GM21529 (cell line): ENCODE measurements around the gene ALOX5.
A peak's percentile ranks its signal among the peaks of the same experiment; 100 is the strongest.

Experiments
- ATAC-seq: cut with Tn5 transposase; IDR thresholded peaks from one replicate; pipeline ENCODE4 v1.9.1; 2021; ENCODE audit not compliant: unreplicated experiment

Gene ALOX5

DNA sequence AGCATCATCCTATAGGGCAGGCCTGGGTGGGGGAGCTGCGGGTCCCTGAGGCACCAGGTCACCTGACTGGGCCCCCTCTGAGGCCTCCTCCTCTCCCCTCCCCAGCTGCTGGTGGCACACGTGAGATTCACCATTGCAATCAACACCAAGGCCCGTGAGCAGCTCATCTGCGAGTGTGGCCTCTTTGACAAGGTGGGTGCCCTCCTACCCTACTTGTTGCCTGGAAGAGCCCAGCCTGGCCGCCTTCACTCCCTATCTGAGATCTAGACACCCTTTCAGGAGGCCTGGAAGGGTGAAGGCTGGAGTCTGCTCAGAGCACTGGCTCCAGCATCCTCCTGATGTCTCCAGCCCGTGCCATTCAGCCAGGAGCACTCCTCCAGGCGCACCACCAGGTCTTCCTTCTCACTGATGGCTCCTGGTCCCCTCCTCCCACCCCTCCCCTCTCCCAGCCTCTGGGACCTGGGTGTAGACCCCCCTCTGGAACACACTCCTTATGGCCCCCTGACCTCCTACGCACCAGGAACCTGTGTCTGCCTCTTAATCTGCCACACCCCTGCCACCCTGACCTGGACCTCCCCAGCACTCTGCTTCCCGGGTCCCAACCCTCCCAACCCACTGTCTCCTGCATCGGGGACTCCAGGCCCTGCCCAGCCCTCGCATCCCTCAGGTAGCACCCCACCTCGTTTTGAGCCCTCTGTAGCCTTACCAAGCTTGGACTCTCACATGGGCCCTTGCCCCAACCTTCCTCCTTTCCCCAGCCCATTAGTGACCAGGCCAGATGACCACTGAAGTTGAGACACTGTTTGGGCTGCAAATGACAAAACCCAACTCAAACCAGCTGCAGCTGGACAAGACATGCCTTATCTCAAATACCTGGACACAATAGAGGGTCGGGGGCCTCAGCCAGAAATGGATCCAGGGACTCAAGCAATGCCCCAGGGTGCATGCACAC is 67.5 kb downstream of the ALOX5 start:
- no peak for ATAC-seq

DNA sequence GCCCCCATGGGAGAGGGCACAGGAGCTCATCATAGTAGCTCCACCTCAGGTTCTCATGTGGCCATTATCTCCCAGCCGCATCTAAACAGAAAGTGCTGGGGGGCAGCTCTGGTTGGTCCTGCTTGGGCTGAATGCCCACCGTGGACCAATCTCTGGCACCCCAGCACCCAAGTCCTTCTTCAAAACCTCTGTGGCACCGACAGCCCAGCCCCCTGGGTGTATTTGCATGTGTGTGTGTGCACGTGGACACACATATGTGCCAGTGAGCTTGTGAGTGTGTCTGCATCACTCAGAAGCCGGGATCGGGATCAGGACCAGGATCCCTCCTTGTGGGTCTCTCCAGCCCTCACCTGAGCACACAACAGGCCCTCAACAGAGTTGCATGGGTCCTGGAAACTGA is 68.2 kb downstream of the ALOX5 start:
- ATAC-seq, result no peak

GRCh38 chr10:45442662-45443061 is 68.6 kb downstream of the ALOX5 start:
- no peak for ATAC-seq

GRCh38 chr10:45443101-45444009 is 69.3 kb downstream of the ALOX5 start:
- no peak for ATAC-seq

GRCh38 chr10:45444022-45444421 is 70.0 kb downstream of the ALOX5 start:
- ATAC-seq, result no peak

GRCh38 chr10:45444976-45445898 is 71.2 kb downstream of the ALOX5 start:
- no peak for ATAC-seq

DNA sequence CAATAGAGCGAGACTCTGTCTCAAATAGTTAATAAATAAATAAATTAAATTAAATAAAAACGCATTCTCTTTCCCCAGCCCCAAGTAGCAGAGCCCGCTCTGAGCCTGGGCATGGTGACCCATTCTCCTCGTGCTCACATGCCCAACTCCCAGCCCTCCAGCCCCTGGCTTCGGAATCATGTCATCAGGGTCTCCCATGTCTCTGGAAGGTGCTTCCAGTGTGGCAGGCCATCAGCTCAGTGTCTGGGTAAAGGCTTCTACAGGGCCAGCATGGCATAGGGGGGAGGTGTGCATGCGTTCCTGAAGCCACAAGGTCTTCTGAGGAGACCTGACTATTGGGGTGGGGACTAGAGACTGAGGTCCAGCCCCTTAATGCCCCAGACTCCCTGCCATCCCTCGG is 72.8 kb downstream of the ALOX5 start:
- no peak for ATAC-seq

- no peak for ATAC-seq
Observed at GRCh38 chr10:45447416-45447815, 73.4 kb downstream of the ALOX5 start.

DNA sequence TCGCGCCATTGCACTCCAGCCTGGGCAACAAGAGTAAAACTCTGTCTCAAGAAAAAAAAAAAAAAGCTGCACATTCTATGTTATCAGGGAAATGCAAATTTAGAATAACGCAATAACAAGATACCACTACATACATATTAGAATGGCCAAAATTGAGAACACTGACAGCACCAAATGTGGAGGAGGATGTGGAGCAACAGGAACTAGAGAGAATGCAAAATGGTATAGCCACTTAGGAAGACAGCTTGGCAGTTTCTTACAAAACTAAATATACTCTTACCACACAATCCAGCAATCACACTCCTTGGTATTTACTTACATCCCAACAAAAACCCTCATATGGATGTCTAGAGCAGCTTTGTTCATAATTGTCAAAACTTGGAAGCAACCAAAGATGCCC is 76.8 kb downstream of the ALOX5 start:
- no peak for ATAC-seq

GRCh38 chr10:45451407-45451806 is 77.4 kb downstream of the ALOX5 start:
- ATAC-seq, result no peak

DNA sequence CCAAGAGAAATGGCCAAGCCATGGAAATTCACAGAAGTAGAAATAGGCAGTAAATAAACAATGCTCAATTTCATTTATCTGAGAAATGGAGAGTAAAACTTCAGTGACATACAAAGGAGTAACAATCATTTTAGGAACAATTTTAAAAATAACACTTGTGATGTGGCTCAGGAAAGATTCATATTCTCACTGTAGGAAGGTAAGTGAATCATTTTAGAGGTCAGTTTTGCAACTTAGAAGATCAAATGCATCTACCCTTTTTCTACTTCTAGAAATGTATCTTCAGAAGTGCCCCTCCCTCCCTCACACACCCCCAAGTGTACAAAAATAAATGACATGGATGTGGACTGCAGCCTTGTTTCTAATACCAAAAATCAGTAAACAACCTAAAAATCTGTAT is 78.3 kb downstream of the ALOX5 start:
- ATAC-seq, result no peak

- no peak for ATAC-seq
Observed at GRCh38 chr10:45452743-45453452, 78.9 kb downstream of the ALOX5 start.

GRCh38 chr10:45453639-45454255 is 79.7 kb downstream of the ALOX5 start:
- no peak for ATAC-seq

DNA sequence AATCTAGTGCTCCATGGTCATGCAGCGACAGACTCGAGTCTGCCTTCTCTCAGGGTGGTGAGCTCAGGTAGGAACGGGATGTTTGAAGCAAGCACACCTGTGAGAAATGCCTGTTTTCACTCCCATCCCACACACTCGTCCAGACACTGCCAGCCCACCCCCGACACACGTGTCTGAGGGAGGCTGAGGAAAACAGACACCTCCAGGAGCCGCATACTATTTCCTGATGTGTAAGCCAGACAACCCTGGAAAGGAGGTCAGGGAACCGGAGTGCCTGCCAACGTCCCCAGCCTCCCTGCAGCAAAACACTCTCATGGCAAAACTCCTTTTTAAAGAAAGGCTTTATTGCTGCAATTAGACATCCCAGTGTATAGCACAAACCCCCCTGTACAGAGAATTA is 80.2 kb downstream of the ALOX5 start:
- ATAC-seq, result no peak

DNA sequence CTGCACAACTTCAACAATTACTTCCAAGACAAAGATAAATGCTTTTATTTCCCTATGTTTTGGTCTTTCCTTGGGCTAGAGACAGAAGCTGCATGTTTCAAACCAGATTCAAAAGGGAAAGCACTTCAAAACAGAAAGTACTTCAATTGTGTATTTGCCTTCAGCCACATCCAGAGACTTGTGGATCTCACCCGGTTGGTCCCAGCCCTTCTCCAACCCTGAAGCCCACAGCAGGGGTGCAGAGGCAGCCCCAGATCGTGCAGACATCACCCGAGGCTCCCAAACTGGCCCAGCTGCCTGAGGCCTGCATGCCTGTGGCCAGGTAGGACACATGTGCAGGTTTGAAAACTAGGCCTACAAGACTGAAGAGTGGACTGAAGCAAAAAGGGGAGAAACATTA is 80.8 kb downstream of the ALOX5 start:
- peak; percentile 63 for ATAC-seq

DNA sequence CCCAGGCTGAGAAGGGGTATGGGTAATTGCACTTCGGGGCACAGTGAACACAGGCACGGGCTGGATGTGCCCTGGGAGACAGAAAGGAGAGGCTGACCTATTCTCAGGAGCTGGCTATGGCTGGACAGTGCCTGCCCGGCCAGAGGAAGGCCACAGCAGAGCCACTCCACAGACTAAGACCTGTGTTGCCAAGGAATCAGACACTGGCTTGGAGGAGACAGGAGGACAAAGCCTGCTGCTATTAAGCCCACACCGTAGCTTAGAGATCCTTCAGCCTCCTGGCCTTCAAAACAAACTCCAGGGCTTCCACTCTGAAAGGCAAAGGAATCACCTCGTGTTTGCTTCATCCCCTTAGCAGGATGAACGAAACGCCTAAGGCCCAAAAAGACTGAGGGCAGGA is 82.2 kb downstream of the ALOX5 start:
- ATAC-seq, result no peak

GRCh38 chr10:45456822-45457221 is 82.8 kb downstream of the ALOX5 start:
- ATAC-seq, result no peak

DNA sequence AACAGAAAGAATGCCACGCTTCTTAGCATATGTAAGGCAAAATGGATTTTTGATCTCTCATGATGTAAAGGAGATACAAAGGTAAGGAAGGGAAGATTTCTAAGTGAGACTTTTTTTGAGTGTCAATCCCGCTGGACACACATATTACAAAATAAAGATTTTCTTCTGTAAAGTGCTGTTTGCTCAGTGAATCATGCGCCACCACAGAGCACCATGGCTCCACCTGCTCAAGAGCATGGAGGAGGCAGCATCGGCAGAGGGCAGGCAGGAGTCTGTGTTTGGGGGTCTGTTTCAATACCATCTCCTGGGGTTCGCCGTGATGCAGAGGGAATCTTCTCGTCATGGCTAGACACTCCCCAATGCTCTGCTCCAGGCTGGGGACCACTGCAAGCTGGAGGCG is 83.5 kb downstream of the ALOX5 start:
- ATAC-seq, result no peak

DNA sequence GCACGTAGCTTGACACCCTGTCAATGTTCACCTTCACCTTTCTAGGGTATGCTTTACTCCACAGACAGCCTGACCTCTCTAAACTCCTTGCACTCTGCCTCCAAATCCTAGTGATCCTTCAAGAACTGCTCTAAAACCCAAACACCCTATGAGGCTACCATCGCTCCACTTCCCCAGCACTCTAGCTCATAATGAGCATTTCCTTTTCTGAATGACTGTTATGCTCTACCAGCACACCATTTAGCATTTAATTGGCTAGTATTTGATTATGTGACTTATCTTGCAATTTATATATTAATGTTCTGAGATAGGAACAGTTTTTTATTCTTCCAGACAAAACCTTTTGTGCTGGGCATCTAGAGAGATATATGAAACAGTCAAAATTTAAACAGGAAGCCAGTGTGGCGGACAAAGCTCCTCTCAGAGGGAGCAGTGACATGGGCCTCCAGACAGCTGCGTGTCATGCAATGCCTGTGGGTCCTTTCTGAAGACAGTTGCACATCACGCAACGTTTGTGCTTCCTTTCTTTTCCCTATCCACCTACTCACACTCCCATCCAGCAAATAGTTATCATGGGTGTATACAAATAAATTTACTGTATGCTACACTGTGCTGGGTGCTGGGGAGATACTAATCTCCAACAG is 86.3 kb downstream of the ALOX5 start:
- peak; percentile 40 for ATAC-seq
